HCT116 (cell line): Measurements from ENCODE around the gene LIN7B. TPM values are rescaled to one million over a fixed set of nuclear protein-coding genes. Genes with fewer than 3 reads are reported as not detected.

Experiments used
- ATAC-seq: fragments of 200-7000 bp; cut with Tn5 transposase; 2 replicates; pipeline ENCODE4 v1.9.1; 2020; ENCODE audit warnings: mild to moderate bottlenecking, moderate library complexity
- BruUV-seq: library from RNA; stranded (reverse); fragments of 400-500 nt; replicated peaks from 2 replicates; lab custom pipeline; 2021; lab: Mats Ljungman, UMichigan
- CTCF ChIA-PET: fragments of 300-600 bp; sonication (Branson Sonifier 250); formaldehyde crosslinking; loops from one replicate; lab custom pipeline; 2021; ENCODE audit warnings: antibody characterized with exemption; lab: Charles Lee
- POLR2A ChIA-PET: fragments of 300-600, 350-600 bp; sonication (Branson Sonifier 250); formaldehyde crosslinking; loops from one replicate; lab custom pipeline; 2021; ENCODE audit warnings: antibody characterized with exemption; lab: Charles Lee
- RAD21 ChIA-PET, 2 experiments: fragments of 300-600 bp; sonication (Branson Sonifier 250); formaldehyde crosslinking; loops; one replicate each; lab custom pipeline; 2023; ENCODE audit warnings: low total read pairs in 2 of 2; ENCODE audit not compliant: uncharacterized antibody in 2 of 2, unreplicated experiment in 2 of 2, low non-redundant PET in 1 of 2; lab: Charles Lee
- DNase-seq: peaks from one replicate; pipeline ENCODE4 v3.0.0-alpha.2; 2010; ENCODE audit warnings: low read depth, low spot score
- H2AFZ ChIP-seq: fragments of 200-600 bp; shearing (Covaris generic), sonication (generic); 2 replicates; pipeline ENCODE4 v1.6.1; 2017; ENCODE audit warnings: low read depth, mixed run types, mixed read lengths, antibody characterized with exemption, low read length; ENCODE audit not compliant: poor library complexity, severe bottlenecking
- H3K27ac ChIP-seq: 2 replicates; pipeline ENCODE4 v1.5.1; 2012; ENCODE audit warnings: low read depth, low read length
- H3K27me3 ChIP-seq: fragments of 200-600 bp; sonication (generic); 2 replicates; pipeline ENCODE4 v1.6.1; 2016; ENCODE audit warnings: mixed run types, low read length, mixed read lengths; ENCODE audit not compliant: insufficient read depth
- H3K36me3 ChIP-seq, 2 experiments: fragments of 200-500 bp in 1 of 2; fragments of 200-600 bp in 1 of 2; sonication (Bioruptor generic) in 1 of 2; sonication (generic) in 1 of 2; 2 replicates each; pipeline versions ENCODE4 v1.5.1 to v1.6.1; 2014 to 2016; ENCODE audit warnings: low read length in 2 of 2, inconsistent platforms in 1 of 2, mixed read lengths in 1 of 2, mixed run types in 1 of 2; ENCODE audit not compliant: insufficient read depth in 2 of 2, control insufficient read depth in 1 of 2
- H3K4me1 ChIP-seq, 2 experiments: fragments of 200-600 bp in 1 of 2; sonication (generic) in 1 of 2; 2 replicates each; pipeline versions ENCODE4 v1.5.1 to v1.6.1; 2012 to 2017; ENCODE audit warnings: low read length in 2 of 2, inconsistent platforms in 1 of 2, mild to moderate bottlenecking in 1 of 2, mixed read lengths in 1 of 2, mixed run types in 1 of 2, moderate library complexity in 1 of 2; ENCODE audit not compliant: insufficient read depth in 2 of 2, control insufficient read depth in 1 of 2
- H3K4me2 ChIP-seq: fragments of 200-600 bp; sonication (generic); 2 replicates; pipeline ENCODE4 v1.6.1; 2017; ENCODE audit warnings: mixed run types, low read length, mixed read lengths
- H3K4me3 ChIP-seq, 2 experiments: fragments of 200-600 bp in 1 of 2; sonication (generic) in 1 of 2; replicated peaks in 1 of 2; 2 replicates each; pipeline ENCODE4 v1.5.1; 2011 to 2016; ENCODE audit warnings: low read length in 2 of 2, control low read depth in 1 of 2, low read depth in 1 of 2, mild to moderate bottlenecking in 1 of 2, mixed read lengths in 1 of 2, mixed run types in 1 of 2
- H3K79me2 ChIP-seq: fragments of 200-600 bp; sonication (generic); 2 replicates; pipeline ENCODE4 v1.6.1; 2017; ENCODE audit warnings: mild to moderate bottlenecking, mixed run types, low read length, moderate library complexity, mixed read lengths; ENCODE audit not compliant: insufficient read depth
- H3K9ac ChIP-seq: fragments of 200-600 bp; sonication (generic); 2 replicates; pipeline ENCODE4 v1.6.1; 2016; ENCODE audit warnings: low read length, mixed read lengths
- H3K9me2 ChIP-seq: fragments of 200-600 bp; sonication (generic), shearing (Covaris generic); 2 replicates; pipeline ENCODE4 v1.6.1; 2017; ENCODE audit warnings: mixed run types, mild to moderate bottlenecking, moderate library complexity; ENCODE audit not compliant: insufficient read depth
- H3K9me3 ChIP-seq, 2 experiments: fragments of 200-500 bp in 1 of 2; fragments of 200-600 bp in 1 of 2; sonication (Bioruptor generic) in 1 of 2; sonication (generic) in 1 of 2; 2 replicates each; pipeline ENCODE4 v1.6.1; 2014 to 2017; ENCODE audit warnings: low read length in 2 of 2, mixed read lengths in 2 of 2, inconsistent platforms in 1 of 2, low read depth in 1 of 2, mild to moderate bottlenecking in 1 of 2, mixed run types in 1 of 2, moderate library complexity in 1 of 2; ENCODE audit not compliant: control insufficient read depth in 1 of 2, insufficient read depth in 1 of 2
- H4K20me1 ChIP-seq: fragments of 200-600 bp; sonication (generic), shearing (Covaris generic); 2 replicates; pipeline ENCODE4 v1.6.1; 2017; ENCODE audit warnings: mixed run types, mild to moderate bottlenecking, moderate library complexity; ENCODE audit not compliant: insufficient read depth
- EGR1 ChIP-seq: IDR thresholded peaks from 2 replicates; pipeline ENCODE4 v1.6.1; 2012; ENCODE audit warnings: low read depth
- ELF1 ChIP-seq: IDR thresholded peaks from 2 replicates; pipeline ENCODE4 v1.6.1; 2012; ENCODE audit warnings: low read depth, borderline replicate concordance
- EZH2 ChIP-seq: fragments of 200-600 bp; sonication (generic); IDR thresholded peaks from 2 replicates; pipeline ENCODE4 v1.6.1; 2017; ENCODE audit warnings: antibody characterized with exemption, mixed run types
- EZH2phosphoT487 ChIP-seq: fragments of 200-600 bp; IDR thresholded peaks from 2 replicates; pipeline ENCODE4 v1.6.1; 2018; ENCODE audit warnings: antibody characterized with exemption, borderline replicate concordance
- FOSL1 ChIP-seq: IDR thresholded peaks from 2 replicates; pipeline ENCODE4 v1.6.1; 2012; ENCODE audit warnings: low read depth
- JUND ChIP-seq: IDR thresholded peaks from 2 replicates; pipeline ENCODE4 v1.6.1; 2012
- MAX ChIP-seq: IDR thresholded peaks from 2 replicates; pipeline ENCODE4 v1.6.1; 2012
- POLR2A ChIP-seq: IDR thresholded peaks from 2 replicates; pipeline ENCODE4 v1.7.0; 2011; ENCODE audit warnings: borderline replicate concordance; ENCODE audit not compliant: insufficient read depth, insufficient read length; ENCODE audit errors: extremely low read depth
- RAD21 ChIP-seq: IDR thresholded peaks from 2 replicates; pipeline ENCODE4 v1.6.1; 2012; ENCODE audit warnings: low read depth, mild to moderate bottlenecking
- REST ChIP-seq: IDR thresholded peaks from 2 replicates; pipeline ENCODE4 v1.6.1; 2012; ENCODE audit warnings: low read depth
- SP1 ChIP-seq: IDR thresholded peaks from 2 replicates; pipeline ENCODE4 v1.6.1; 2012; ENCODE audit warnings: low read depth
- SRF ChIP-seq: IDR thresholded peaks from 2 replicates; pipeline ENCODE4 v1.6.1; 2012; ENCODE audit warnings: low read depth
- TCF7L2 ChIP-seq: IDR thresholded peaks from 2 replicates; pipeline ENCODE4 v1.7.0; 2011; ENCODE audit warnings: borderline replicate concordance, inconsistent platforms; ENCODE audit not compliant: insufficient read depth, insufficient read length; ENCODE audit errors: extremely low read depth
- YY1 ChIP-seq: IDR thresholded peaks from 2 replicates; pipeline ENCODE4 v1.6.1; 2011; ENCODE audit warnings: low read length, low read depth, moderate library complexity, mild to moderate bottlenecking; ENCODE audit not compliant: insufficient replicate concordance; ENCODE audit errors: extremely low read depth
- ZBTB33 ChIP-seq: IDR thresholded peaks from 2 replicates; pipeline ENCODE4 v1.6.1; 2011; ENCODE audit warnings: mild to moderate bottlenecking, low read length, moderate library complexity; ENCODE audit not compliant: insufficient replicate concordance; ENCODE audit errors: extremely low read depth
- ZNF274 ChIP-seq: fragments of 200-500 bp; sonication (Bioruptor generic); IDR thresholded peaks from 2 replicates; pipeline ENCODE4 v1.6.1; 2014; ENCODE audit warnings: mild to moderate bottlenecking, low read depth, low read length, inconsistent platforms
- intact Hi-C: fragments of 100-400 bp; cut with micrococcal nuclease; formaldehyde crosslinking; loops from 2 replicates; pipeline ENCODE4 v1.10.0; 2022
- total RNA-seq: library from RNA; stranded (reverse); gene quantifications from one replicate; pipeline ENCODE4 v1.2.1, GENCODE V29; 2021; ENCODE audit not compliant: unreplicated experiment

Gene LIN7B
- total RNA-seq, 1 experiment from 2014 or later: 7.2 TPM

- TF ChIP-seq FOSL1 (no peak), REST (no peak), ZNF274 (no peak)
Observed at GRCh38 chr19:49165865-49166301, 51.7 kb downstream of the LIN7B start (continued).

GRCh38 chr19:49167857-49168409 is 53.8 kb downstream of the LIN7B start:
- ATAC-seq (no peak), DNase-seq (no peak)
- RAD21 ChIA-PET: no interaction called here
- no peak overlapping the region for H3K4me2 ChIP-seq
- no peaks in the 10 kb centered on the region for H4K20me1 ChIP-seq
- no peak overlapping the region for H3K4me3 ChIP-seq
- no peak overlapping the region for H2AFZ ChIP-seq
- no peaks in the 10 kb centered on the region; a peak in 1 of 4 replicates for H3K4me1 ChIP-seq
- H3K27me3 ChIP-seq: no peaks in the 10 kb centered on the region
- no peak overlapping the region for H3K9ac ChIP-seq
- POLR2A ChIA-PET: no interaction called here
- TSS peak; percentile 23 for BruUV-seq
- H3K36me3 ChIP-seq: peaks cover 4 to 9% of the 10 kb centered on the region in 2 experiments; a peak in 3 of 4 replicates
- CTCF ChIA-PET: no interaction called here
- no peaks in the 10 kb centered on the region for H3K79me2 ChIP-seq
- no peaks in the 10 kb centered on the region for H3K9me3 ChIP-seq
- no peaks in the 10 kb centered on the region for H3K9me2 ChIP-seq
- H3K27ac ChIP-seq: no peak overlapping the region
- intact Hi-C loops: no loop called here
- TF ChIP-seq ELF1 (no peak), JUND (no peak), SRF (no peak), FOSL1 (no peak), RAD21 (no peak), YY1 (no peak), MAX (no peak), ZBTB33 (no peak), ZNF274 (no peak), SP1 (no peak), EZH2phosphoT487 (no peak), REST (no peak), EZH2 (no peak), TCF7L2 (no peak), POLR2A (no peak), EGR1 (no peak)
